ENCODE results near the gene VIP. TPM values are rescaled to one million over a fixed set of nuclear protein-coding genes. Genes with fewer than 3 reads are reported as not detected.

The VIP gene
- total RNA-seq, 2 donors from 2014 or later, result not detected

Other genes starting within 250 kb of the VIP start
- 100 to 1,000 TPM; 131 to 165 TPM for gene SYNE1, start 113.4 kb upstream of the VIP start, total RNA-seq
- 1 to 10 TPM in 1 of 2 donors, not detected in 1; 4.6 TPM for gene MYCT1, start 52.9 kb upstream of the VIP start, total RNA-seq
- gene FBXO5, start 232.2 kb downstream of the VIP start, total RNA-seq, result 1 to 10 TPM; 4.5 to 5.9 TPM

Measured in T-helper 17 cell (primary cell).